ENCODE results near the gene EVPLL. TPM values are rescaled to one million over a fixed set of nuclear protein-coding genes. Genes with fewer than 3 reads are reported as not detected.
"Not testable (repeated sequence)": the region's sequence is repeated elsewhere in the genome, so short reads cannot be mapped to it uniquely, and the experiment has no call there.

The EVPLL gene
- total RNA-seq, 1 experiment from 2014 or later: 0.61 TPM

DNA sequence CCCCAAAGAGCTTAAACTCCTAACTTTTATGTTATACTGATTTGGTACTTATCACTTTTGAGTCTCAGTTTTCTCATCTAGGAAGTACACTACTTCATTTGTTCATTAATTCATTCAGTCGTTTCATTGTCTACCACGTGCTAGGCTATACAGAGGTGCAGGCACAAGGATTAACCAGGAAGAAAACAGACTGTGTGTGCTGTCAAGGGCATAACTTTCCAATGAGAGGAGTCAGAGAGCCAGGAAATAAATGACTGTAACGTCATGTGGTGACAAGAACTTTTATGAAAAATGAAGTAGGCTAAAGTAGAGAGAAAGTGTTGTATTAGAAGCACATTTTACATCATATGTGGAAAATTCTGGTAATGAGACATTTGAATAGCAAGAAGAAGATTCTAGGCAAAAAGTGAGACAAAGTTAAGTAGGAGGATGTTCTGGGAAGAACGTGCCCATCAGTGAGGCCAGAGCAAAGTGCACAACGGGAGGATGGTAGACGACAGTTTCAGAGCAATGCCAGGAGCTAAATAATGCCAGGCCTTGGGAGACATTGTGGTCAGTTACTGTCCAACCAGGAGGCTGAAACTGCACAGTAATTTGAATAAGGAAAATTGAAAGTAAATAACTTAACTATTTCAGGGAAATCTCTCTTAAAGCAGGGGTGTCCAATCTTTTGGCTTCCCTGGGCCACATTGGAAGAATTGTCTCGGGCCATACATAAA is 24.5 kb downstream of the EVPLL start:
- not testable (repeated sequence) for H3K27ac ChIP-seq (ENCODE audit: insufficient read length, low read depth, low read length); H4K5ac ChIP-seq (ENCODE audit: insufficient read length, low read depth, low read length); H2BK120ac ChIP-seq (ENCODE audit: low read depth, low read length, poor library complexity, severe bottlenecking); H3K14ac ChIP-seq (ENCODE audit: insufficient read depth, low read length); H3T11ph ChIP-seq (ENCODE audit: low read length); H4K8ac ChIP-seq (replicated peaks; ENCODE audit: insufficient read length, low read depth, low read length); H2AK5ac ChIP-seq (ENCODE audit: insufficient read length, low read length); H3K4me1 ChIP-seq (ENCODE audit: insufficient read depth, low read length); H3K9ac ChIP-seq (ENCODE audit: extremely low read depth, insufficient read length, low read length); H3K4me2 ChIP-seq (ENCODE audit: insufficient read depth, insufficient read length, low read length); H3K27ac Mint-ChIP-seq; DNase-seq; H3K4ac ChIP-seq (ENCODE audit: low read depth, low read length); H3K79me2 ChIP-seq (ENCODE audit: insufficient read depth, low read length); H2BK15ac ChIP-seq (ENCODE audit: low read depth, low read length); H3K4me1 Mint-ChIP-seq; H3K4me3 Mint-ChIP-seq; H3K27me3 ChIP-seq (ENCODE audit: insufficient read depth, low read length); H3K79me1 ChIP-seq (ENCODE audit: insufficient read depth, low read depth, low read length, poor library complexity, severe bottlenecking); H4K91ac ChIP-seq (ENCODE audit: insufficient read length, low read depth, low read length); H3K9me3 Mint-ChIP-seq; H3K9me3 ChIP-seq (ENCODE audit: control insufficient read depth, low read depth, low read length); H2BK20ac ChIP-seq (ENCODE audit: low read depth, low read length, poor library complexity, severe bottlenecking); H3K23ac ChIP-seq (ENCODE audit: insufficient read length, low read depth, low read length); H3K56ac ChIP-seq (ENCODE audit: insufficient read length, low read depth, low read length); H3K18ac ChIP-seq (ENCODE audit: insufficient read length, low read depth, low read length); H3K23me2 ChIP-seq (ENCODE audit: insufficient read length, low read depth, low read length, poor library complexity, severe bottlenecking); H2BK12ac ChIP-seq (ENCODE audit: insufficient read length, low read depth, low read length); H2BK5ac ChIP-seq (ENCODE audit: insufficient read length, low read length); H4K20me1 ChIP-seq (ENCODE audit: control insufficient read depth, insufficient read depth, insufficient read length); H3K27me3 Mint-ChIP-seq (ENCODE audit: low read depth); H3K36me3 Mint-ChIP-seq (ENCODE audit: insufficient read depth in 1 of 3, low read depth in 3 of 3); H2AFZ ChIP-seq (ENCODE audit: low read length)
- no CpG with 5 or more reads among the region's 7 CpGs for WGBS (ENCODE audit: extremely low coverage, insufficient read length, low lambda C conversion rate)

GRCh38 chr17:18403166-18403565 is 25.6 kb downstream of the EVPLL start:
- not testable (repeated sequence) for H3K27ac Mint-ChIP-seq; H3K4me1 Mint-ChIP-seq; H3K4me2 ChIP-seq (ENCODE audit: insufficient read depth, insufficient read length, low read length); H2AFZ ChIP-seq (ENCODE audit: low read length); H3K4me3 Mint-ChIP-seq; H4K91ac ChIP-seq (ENCODE audit: insufficient read length, low read depth, low read length); H3K27ac ChIP-seq (ENCODE audit: insufficient read length, low read depth, low read length); H3K18ac ChIP-seq (ENCODE audit: insufficient read length, low read depth, low read length); H3K79me1 ChIP-seq (ENCODE audit: insufficient read depth, low read depth, low read length, poor library complexity, severe bottlenecking); H3K56ac ChIP-seq (ENCODE audit: insufficient read length, low read depth, low read length); H3K4ac ChIP-seq (ENCODE audit: low read depth, low read length); H3K9ac ChIP-seq (ENCODE audit: extremely low read depth, insufficient read length, low read length); H4K20me1 ChIP-seq (ENCODE audit: control insufficient read depth, insufficient read depth, insufficient read length); H4K5ac ChIP-seq (ENCODE audit: insufficient read length, low read depth, low read length); H2BK12ac ChIP-seq (ENCODE audit: insufficient read length, low read depth, low read length); H3K27me3 Mint-ChIP-seq (ENCODE audit: low read depth); H3K14ac ChIP-seq (ENCODE audit: insufficient read depth, low read length); H3K79me2 ChIP-seq (ENCODE audit: insufficient read depth, low read length); DNase-seq; H2BK15ac ChIP-seq (ENCODE audit: low read depth, low read length); H2BK20ac ChIP-seq (ENCODE audit: low read depth, low read length, poor library complexity, severe bottlenecking); H3K9me3 Mint-ChIP-seq; H3K9me3 ChIP-seq (ENCODE audit: control insufficient read depth, low read depth, low read length); H2AK5ac ChIP-seq (ENCODE audit: insufficient read length, low read length); H3K23me2 ChIP-seq (ENCODE audit: insufficient read length, low read depth, low read length, poor library complexity, severe bottlenecking); H3K23ac ChIP-seq (ENCODE audit: insufficient read length, low read depth, low read length); H3K27me3 ChIP-seq (ENCODE audit: insufficient read depth, low read length); H4K8ac ChIP-seq (replicated peaks; ENCODE audit: insufficient read length, low read depth, low read length); H3T11ph ChIP-seq (ENCODE audit: low read length); H3K4me1 ChIP-seq (ENCODE audit: insufficient read depth, low read length); H2BK5ac ChIP-seq (ENCODE audit: insufficient read length, low read length); H2BK120ac ChIP-seq (ENCODE audit: low read depth, low read length, poor library complexity, severe bottlenecking); H3K36me3 Mint-ChIP-seq (ENCODE audit: insufficient read depth in 1 of 3, low read depth in 3 of 3)
- WGBS (ENCODE audit: extremely low coverage, insufficient read length, low lambda C conversion rate): no CpG with 5 or more reads among the region's 5 CpGs

Data from H9 (cell line).